ENCODE results near the gene IFITM2.
"Not testable (repeated sequence)": the region's sequence is repeated elsewhere in the genome, so short reads cannot be mapped to it uniquely, and the experiment has no call there.

Gene IFITM2

DNA sequence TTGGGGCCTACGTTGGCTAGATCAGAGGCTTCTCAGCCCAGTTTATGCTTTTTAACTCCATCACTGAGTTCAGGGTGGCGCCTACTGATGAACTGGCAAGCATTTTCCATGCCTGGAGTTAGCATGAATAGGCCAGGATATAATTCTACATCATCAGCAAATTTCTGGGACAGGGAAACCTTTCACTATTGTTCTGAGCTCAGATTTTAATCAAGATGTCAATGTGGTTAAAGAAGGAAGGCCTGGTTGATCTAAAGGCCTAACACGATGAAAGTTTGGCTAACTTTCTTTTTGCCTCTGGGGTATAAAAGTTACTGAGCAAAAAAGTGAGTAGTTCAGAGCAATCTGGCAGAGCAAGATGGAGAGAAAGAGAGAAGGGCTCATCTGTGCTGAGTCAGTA is 34.7 kb downstream of the IFITM2 start:
- DNase-seq (ENCODE audit: low spot score), result no peak

DNA sequence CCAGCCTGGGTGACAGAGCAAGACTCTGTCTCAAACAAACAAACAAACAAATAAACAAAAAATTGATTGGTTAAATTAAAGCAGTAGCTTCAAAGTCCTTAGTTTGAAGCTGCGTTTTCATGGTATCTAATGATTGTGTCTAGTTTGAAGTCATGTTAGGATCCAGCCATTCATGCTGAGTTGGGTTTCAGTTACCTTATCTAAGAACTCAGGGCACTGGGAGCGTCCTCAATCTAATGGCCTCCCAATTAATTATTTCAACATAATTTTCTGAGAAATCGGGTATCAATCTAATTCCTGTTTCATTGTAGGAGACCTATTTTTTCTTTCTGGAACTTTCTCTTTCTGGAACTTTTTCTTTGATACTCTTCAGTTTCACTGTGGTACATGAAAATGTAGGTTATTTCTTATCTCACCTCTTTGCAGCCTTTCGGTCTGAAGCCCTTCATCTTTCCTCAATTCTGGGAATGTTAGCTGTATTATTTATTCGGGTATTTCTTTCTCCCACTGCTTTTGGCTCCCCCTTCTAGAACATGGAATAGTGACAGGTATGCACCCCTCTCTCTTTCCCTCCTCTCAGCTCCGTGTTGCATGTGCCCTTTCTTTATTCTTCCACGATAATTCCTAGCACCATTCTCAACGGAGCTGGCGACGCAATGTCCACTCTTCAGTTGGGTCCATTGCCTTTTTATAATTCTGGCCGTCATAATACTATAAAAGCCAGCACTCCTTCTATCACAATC is 37.4 kb downstream of the IFITM2 start:
- peak; percentile 18 for DNase-seq (ENCODE audit: low spot score)

DNA sequence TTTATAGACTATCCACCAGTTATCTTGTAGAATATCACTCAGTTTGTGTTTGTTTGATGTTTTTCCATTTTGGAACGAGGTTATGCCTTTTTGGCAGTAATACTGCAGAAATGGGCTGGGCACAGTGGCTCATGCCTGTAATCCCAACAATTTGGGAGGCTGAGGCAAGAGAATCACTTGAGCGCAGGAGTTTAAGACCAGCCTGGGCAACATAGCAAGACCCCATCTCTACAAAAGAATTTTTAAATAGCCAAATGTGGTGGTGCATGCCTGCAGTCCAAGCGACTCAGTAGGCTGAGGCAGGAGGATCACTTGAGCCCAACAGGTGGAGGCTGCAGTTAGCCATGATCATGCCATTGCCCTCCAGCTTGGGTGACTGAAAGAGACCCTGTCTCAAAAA is 38.9 kb downstream of the IFITM2 start:
- no peak for DNase-seq (ENCODE audit: low spot score)

DNA sequence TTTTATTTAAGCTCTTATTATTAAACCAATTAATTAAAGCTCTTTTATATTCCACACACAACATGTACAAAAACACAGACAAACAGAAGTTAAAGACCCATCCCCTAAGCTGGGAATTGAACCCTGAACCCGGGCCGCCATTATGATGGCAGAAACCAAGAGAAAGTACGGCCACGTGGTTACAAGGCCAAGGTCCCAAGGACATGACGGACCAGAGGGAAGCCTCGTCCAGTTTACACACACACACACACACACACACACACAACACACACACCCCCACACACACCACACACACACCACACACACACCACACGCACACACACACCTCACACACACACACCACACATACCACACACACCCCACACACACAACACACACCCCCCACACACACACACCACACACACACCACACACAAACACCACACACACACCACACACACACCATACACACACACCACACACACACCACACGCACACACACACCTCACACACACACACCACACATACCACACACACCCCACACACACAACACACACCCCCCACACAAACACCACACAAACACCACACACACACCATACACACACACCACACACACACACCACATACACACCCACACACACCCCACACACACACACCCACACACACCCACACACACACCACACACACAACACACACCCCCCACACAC is 41.8 kb downstream of the IFITM2 start:
- not testable (repeated sequence) for DNase-seq (ENCODE audit: low spot score)

DNA sequence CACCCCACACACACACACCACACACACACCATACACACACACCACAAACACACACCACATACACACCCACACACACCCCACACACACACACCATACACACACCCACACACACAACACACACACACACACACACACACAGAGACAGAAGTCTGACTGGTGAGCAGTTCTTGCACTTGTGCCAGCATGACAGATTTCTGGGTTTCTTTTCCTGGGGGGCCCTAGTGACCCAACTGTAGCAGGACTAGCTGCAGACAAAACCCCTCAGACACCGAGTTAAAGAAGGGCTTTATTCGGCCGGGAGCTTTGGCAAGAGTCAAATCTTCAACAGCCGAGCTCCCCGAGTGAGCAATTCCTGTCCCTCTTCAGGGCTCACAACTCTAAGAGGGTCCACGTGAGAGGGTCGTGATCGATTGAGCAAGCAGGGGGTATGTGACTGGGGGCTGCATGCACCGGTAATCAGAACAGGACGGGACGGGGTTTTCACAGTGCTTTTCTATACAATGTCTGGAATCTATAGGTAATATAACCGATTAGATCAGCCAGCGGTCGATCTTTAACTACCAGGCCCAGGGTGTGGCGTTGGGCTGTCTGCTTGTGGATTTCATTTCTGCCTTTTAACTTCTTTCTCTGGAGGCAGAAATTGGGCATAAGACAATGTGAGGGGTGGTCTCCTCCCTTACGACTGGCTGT is 42.6 kb downstream of the IFITM2 start:
- not testable (repeated sequence) for DNase-seq (ENCODE audit: low spot score)

DNA sequence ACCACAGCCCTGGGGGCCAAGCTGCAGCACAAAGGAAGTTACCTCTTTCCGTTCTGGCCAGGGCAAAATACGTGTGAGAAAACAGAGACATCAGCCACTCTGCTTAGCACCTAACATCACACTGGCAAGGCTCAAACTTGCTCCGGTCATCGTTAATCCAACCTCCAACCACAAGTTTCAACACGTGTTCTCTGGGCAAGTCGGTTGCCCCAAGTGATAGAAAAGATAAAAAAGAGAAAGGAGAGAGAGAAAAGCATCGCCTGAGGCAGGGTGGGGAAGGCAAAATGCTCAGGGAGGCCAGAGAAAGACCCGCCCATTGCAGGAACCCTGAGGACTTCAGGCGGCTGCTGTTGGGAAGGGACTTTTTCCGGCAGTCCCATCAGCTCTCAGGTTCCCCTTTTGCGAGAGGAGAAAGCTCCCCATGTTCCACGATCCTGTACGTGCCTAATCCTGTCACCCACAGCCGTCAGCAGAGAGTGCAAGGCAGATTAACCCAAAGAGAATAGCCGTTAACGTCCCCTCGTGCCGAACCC is 43.2 kb downstream of the IFITM2 start:
- peak; percentile 14 for DNase-seq (ENCODE audit: low spot score)

DNA sequence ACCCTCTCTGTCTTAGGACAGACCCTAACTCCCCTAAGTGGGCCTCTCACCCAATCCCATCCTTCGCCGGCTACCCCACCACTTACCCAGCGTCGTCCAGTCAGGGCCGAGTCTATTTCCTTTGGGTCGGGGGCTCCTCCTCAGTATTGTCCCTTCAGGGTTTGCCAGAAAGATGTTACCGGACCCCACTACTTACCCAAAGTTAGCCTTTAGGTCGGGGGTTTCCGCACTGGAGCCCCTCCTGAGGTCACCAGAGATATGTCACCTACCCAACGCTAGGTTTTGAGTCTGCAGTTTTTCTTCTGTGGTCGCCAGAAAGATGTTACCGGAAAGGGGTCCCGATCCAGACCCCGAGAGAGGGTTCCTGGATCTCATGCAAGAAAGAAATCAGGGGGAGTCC is 43.8 kb downstream of the IFITM2 start:
- no peak for DNase-seq (ENCODE audit: low spot score)

DNA sequence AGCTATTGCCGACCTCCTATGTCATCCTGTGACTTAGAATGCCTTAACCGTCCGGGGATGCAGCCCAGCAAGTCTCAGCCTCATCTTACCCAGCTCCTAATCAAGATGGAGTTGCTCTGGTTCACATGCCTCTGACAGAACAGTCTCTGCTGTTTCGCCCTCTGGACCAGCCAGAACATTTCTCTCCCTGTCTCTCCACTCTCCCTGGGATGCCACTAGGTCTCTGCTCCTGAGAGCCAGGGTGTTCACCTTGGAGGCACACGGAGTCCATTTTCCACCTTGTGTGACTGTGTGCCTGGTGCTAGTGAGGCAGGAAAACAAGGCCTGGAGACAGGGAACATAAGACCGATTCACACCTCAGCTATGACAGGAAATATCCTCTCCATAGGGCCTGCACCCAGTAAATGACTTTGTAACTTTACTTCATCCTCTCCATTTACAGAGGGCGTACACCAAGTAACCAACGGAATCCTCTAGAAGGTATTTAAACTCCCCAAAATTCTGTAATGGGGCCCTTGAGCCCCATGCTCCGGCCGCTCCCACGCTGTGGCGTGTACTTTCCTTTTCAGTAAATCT is 44.9 kb downstream of the IFITM2 start:
- no peak for DNase-seq (ENCODE audit: low spot score)

DNA sequence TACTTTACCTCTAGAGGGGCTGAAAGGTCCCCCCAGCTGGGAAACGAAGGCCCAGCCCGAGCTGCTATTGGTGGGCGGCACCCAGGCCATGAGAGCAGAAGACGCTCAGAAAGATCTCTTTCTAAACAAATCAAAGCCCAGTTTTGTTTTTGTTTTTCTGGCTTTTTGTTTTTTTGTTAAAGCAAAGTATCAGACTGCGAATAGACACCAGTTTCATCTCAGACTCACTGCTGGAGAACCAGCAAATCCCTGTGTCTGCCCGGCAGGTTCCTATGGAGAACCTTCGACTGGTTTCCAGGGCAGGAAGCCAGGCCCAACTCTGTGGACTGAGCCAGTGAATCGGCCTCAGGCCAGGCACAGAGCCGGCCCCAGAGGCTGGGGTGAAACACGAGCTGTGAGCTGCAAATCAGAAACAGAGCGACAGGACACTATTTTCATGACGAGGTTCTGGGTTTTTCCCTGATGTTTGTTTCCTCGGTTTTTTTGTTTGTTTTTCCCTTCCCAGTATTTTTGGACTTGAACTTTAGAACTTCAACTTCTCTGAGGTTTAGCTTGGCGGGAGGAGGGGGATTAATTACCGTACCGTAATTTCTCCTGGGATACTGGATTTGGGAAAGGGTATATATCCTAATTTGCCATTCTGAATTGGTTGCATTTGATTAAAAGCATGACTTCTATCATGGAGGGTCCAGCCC is 45.7 kb downstream of the IFITM2 start:
- no peak for DNase-seq (ENCODE audit: low spot score)

DNA sequence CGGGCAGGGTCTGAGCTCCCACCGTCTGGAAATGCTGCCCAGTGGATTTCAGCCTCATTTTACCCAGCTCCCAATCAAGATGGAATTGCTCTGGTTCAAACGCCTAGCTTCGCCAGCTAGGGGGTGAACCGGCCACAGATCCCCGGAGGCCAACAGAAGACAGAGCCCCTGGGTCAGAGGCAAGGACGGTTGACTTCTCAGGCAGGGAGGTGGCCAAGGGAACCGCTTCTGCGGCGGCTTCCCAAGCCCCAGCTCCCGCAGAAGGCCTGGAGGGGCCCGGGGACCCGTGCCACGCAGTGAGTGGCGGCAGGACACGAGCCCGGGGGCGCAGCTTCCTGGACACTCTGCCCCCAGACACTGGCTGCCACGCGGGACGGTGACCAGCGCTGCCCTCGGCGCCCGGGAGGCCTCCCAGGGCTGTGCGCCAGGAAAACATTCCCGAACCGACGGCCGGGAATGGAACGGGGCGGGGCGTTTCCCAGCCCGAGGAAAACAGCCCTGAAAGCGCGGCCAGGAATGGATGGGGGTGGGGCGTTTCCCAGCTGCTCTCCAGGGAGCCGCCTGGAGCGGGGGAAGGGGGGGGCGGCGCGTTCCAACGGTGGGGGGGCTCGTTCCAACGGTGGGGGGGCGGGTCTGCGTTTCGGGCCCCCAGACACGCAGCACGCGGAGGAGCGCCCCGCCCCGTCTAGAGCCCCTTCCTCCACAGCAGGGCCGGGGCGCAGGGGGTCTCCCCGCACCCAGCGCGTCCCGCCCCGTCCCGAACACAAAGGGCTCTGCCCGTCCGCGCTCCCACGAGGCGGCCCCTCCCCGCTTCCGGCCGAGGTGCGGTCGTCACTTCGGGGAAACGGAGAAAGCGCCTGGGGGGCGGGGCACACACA is 48.2 kb downstream of the IFITM2 start:
- DNase-seq (ENCODE audit: low spot score), result no peak

DNA sequence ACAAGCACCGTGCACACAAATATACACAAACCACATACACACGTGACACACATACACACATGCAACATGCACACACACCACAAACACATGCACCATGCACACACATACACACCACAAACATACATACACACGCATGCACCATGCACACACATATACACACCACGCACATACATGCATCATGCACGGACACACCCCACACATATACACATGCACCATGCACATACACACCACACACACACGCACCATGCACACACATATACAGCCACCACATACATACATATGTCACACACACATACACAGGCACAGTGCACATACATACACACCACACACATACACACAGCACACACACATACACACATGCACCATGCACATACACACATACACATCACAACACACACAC is 49.0 kb downstream of the IFITM2 start:
- no peak for DNase-seq (ENCODE audit: low spot score)

DNA sequence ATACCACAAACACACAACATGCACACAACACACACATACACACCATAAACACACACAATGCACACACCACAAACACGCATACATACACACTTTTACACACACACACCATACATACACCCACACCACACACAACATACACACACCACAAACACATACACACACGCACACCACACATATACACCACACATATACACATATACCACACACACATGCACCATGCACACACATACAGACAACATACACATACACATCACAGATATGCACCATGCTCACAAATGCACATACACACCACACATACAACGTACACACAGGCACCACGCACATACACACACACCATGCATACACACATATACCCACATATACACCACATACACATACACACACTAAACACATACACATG is 50.0 kb downstream of the IFITM2 start:
- DNase-seq (ENCODE audit: low spot score), result no peak

DNA sequence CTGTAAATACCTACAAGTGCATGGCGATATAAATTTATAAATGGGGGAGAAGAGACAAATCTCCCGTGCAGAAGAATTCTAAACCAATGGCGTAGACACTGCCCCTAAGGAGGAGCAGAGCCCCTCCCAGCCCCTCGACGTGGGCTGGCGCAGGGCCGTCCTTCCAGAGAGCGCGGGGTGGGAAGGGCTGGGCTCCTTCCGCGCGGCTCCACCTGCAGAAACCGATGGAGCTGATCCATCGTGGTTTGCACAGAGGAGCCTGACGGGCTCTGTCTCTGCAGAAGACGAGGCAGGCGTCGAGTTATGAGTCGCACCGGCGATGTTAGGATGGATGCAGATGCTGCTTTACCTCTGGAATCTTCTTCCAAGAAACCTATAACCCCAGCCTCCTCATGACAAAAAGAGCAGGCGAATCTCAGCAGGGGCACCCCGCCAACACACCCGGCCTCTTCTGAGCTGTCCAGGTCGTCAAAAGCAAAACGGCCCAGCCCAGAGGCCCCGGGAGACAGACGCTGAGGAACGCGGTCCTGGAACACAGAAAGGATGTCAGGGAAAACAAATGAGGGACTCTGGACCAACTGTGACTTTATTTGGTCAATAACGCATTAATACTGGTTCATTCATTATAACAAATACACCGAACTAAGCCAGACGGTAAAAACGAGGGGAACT is 50.6 kb downstream of the IFITM2 start:
- DNase-seq (ENCODE audit: low spot score), result no peak
